A549 (cell line): ENCODE results near the gene BSDC1. TPM values are rescaled to one million over a fixed set of nuclear protein-coding genes. Genes with fewer than 3 reads are reported as not detected.

ENCODE experiments used
- ATAC-seq, 2 experiments: fragments of 200-7000 bp in 1 of 2; fragments of >200 bp in 1 of 2; cut with Nextera tagmentation in 1 of 2; cut with Tn5 transposase in 1 of 2; 3 replicates each; pipeline versions ENCODE4 v1.8.0 to v1.9.1; 2018 to 2020; ENCODE audit warnings: mild to moderate bottlenecking in 1 of 2, moderate library complexity in 1 of 2
- CTCF ChIA-PET: fragments of 300-600 bp; sonication (Branson Sonifier 250); formaldehyde crosslinking; extraction: SDS; loops from one replicate; lab custom pipeline; 2021; ENCODE audit warnings: antibody characterized with exemption, inconsistent platforms; lab: Yijun Ruan, JAX
- POLR2A ChIA-PET: fragments of 350-600 bp; formaldehyde crosslinking; extraction: SDS; loops from one replicate; lab custom pipeline; 2021; ENCODE audit warnings: antibody characterized with exemption, inconsistent platforms; lab: Yijun Ruan, JAX
- DNase-seq, 2 experiments: peaks; one replicate each; pipeline versions ENCODE4 v3.0.0 to v3.0.0-alpha.2; 2011 to 2016; ENCODE audit warnings: low read depth in 1 of 2, low spot score in 1 of 2
- FAIRE-seq: peaks from 2 replicates; lab custom pipeline; 2011; peaks lifted over from hg19 to GRCh38; lab: Jason Lieb, UNC
- H3K27ac ChIP-seq, 2 experiments: fragments of >200 bp; sonication (Bioruptor Twin); formaldehyde crosslinking; 3 replicates each; pipeline ENCODE4 v1.5.1; 2016 to 2017
- H3K4me1 ChIP-seq: fragments of >200 bp; sonication (Bioruptor Twin); formaldehyde crosslinking; 3 replicates; pipeline ENCODE4 v1.6.1; 2016
- H3K4me2 ChIP-seq: fragments of >200 bp; sonication (Bioruptor Twin); formaldehyde crosslinking; 3 replicates; pipeline ENCODE4 v1.6.1; 2016
- H3K4me3 ChIP-seq: fragments of >200 bp; sonication (Bioruptor Twin); formaldehyde crosslinking; 3 replicates; pipeline ENCODE4 v1.5.1; 2016
- H3K9me3 ChIP-seq: fragments of >200 bp; sonication (Bioruptor Twin); formaldehyde crosslinking; 3 replicates; pipeline ENCODE4 v1.6.1; 2016
- CBX2 ChIP-seq: fragments of 200-600 bp; sonication (generic); IDR thresholded peaks from 2 replicates; pipeline ENCODE4 v1.6.1; 2016; ENCODE audit warnings: low read depth, mild to moderate bottlenecking, borderline replicate concordance
- CEBPB ChIP-seq, 2 experiments: fragments of >200 bp in 1 of 2; sonication (Bioruptor Twin) in 1 of 2; formaldehyde crosslinking in 1 of 2; IDR thresholded peaks; 2 replicates each; pipeline ENCODE4 v1.6.1; 2012 to 2016
- ESRRA ChIP-seq: fragments of 150-350 bp; IDR thresholded peaks from 2 replicates; pipeline ENCODE4 v1.6.1; 2014; ENCODE audit warnings: mild to moderate bottlenecking, low read length, borderline replicate concordance
- FOXS1 ChIP-seq: fragments of 250-450 bp; sonication (Bioruptor Pico); IDR thresholded peaks from 2 replicates; pipeline ENCODE4 v1.5.0; 2020; ENCODE audit warnings: mild to moderate bottlenecking, moderate library complexity
- HDAC2 ChIP-seq: fragments of 200-600 bp; sonication (generic); IDR thresholded peaks from 2 replicates; pipeline ENCODE4 v1.6.1; 2016
- HEYL ChIP-seq: fragments of 250-450 bp; sonication (Bioruptor Pico); IDR thresholded peaks from 2 replicates; pipeline ENCODE4 v1.8.0; 2021; ENCODE audit warnings: mild to moderate bottlenecking, moderate library complexity
- HOXA7 ChIP-seq: fragments of 250-450 bp; sonication (Bioruptor Pico); IDR thresholded peaks from 2 replicates; pipeline ENCODE4 v1.5.0; 2020; ENCODE audit warnings: mild to moderate bottlenecking, moderate library complexity
- JUN ChIP-seq, 2 experiments: fragments of >200 bp; sonication (Bioruptor Twin); formaldehyde crosslinking; IDR thresholded peaks; 2 replicates in 1 of 2; 3 replicates in 1 of 2; pipeline ENCODE4 v1.6.1; 2016 to 2017
- JUNB ChIP-seq: fragments of >200 bp; sonication (Bioruptor Twin); formaldehyde crosslinking; IDR thresholded peaks from 2 replicates; pipeline ENCODE4 v1.6.1; 2016
- KDM1A ChIP-seq: fragments of 200-600 bp; sonication (generic); IDR thresholded peaks from 2 replicates; pipeline ENCODE4 v1.6.1; 2016; ENCODE audit warnings: low read depth, mild to moderate bottlenecking
- MYC ChIP-seq: IDR thresholded peaks from 2 replicates; pipeline ENCODE4 v1.6.1; 2012; ENCODE audit warnings: mild to moderate bottlenecking, inconsistent platforms, low read length, improper control_type of control experiment, borderline replicate concordance
- NFE2L2 ChIP-seq: fragments of 150-350 bp; conservative IDR thresholded peaks from 2 replicates; pipeline ENCODE4 v1.6.1; 2014; ENCODE audit warnings: low read length
- PHF8 ChIP-seq: fragments of 200-600 bp; sonication (generic); IDR thresholded peaks from 2 replicates; pipeline ENCODE4 v1.6.1; 2016; ENCODE audit warnings: low read depth, mild to moderate bottlenecking, antibody characterized with exemption, moderate library complexity, borderline replicate concordance
- POLR2A ChIP-seq: IDR thresholded peaks from 2 replicates; pipeline ENCODE4 v1.6.1; 2012; ENCODE audit warnings: mild to moderate bottlenecking, low read length
- RNF2 ChIP-seq: fragments of 200-600 bp; sonication (generic); IDR thresholded peaks from 2 replicates; pipeline ENCODE4 v1.6.1; 2016; ENCODE audit warnings: low read depth, mild to moderate bottlenecking, antibody characterized with exemption, moderate library complexity, borderline replicate concordance
- SMC3 ChIP-seq: fragments of >200 bp; sonication (Bioruptor Twin); formaldehyde crosslinking; IDR thresholded peaks from 3 replicates; pipeline ENCODE4 v1.6.1; 2018; ENCODE audit warnings: inconsistent platforms
- TFCP2L1 ChIP-seq: fragments of 250-450 bp; sonication (Bioruptor Pico); IDR thresholded peaks from 2 replicates; pipeline ENCODE4 v1.5.0; 2021; ENCODE audit warnings: mild to moderate bottlenecking
- TP53 ChIP-seq: fragments of 250-450 bp; sonication (Bioruptor Pico); IDR thresholded peaks from 2 replicates; pipeline ENCODE4 v1.5.0; 2021; ENCODE audit warnings: mild to moderate bottlenecking, moderate library complexity
- ZC3H11A ChIP-seq: fragments of 450-650 bp; IDR thresholded peaks from 2 replicates; pipeline ENCODE4 v1.6.1; 2014; ENCODE audit warnings: antibody characterized with exemption, mild to moderate bottlenecking
- ZSCAN20 ChIP-seq: fragments of 250-450 bp; sonication (Bioruptor Pico); IDR thresholded peaks from 2 replicates; pipeline ENCODE4 v1.8.0; 2022; ENCODE audit warnings: mild to moderate bottlenecking, moderate library complexity
- WGBS: methylation state at CpG from one replicate; pipeline ENCODE4 v1.1.6; 2017; ENCODE audit errors: missing lambda C conversion rate; 5-methylcytosine and 5-hydroxymethylcytosine counted together
- polyA plus RNA-seq, 4 experiments: library from polyadenylated mRNA; depleted of rRNA in 3 of 4; stranded (reverse); fragments of >200 nt; fragmentation: RNase III in 1 of 4; extraction: RNeasy Plus Mini Kit Qiagen cat#74134 plus additional on column Dnase treatment in 1 of 4; gene quantifications; 2 replicates in 3 of 4; 3 replicates in 1 of 4; pipeline ENCODE4 v1.2.3, GENCODE V29; 2011 to 2017
- TF ChIP-seq, protein P1 (sequence below): IDR thresholded peaks from 2 replicates; pipeline ENCODE4 v1.6.1; 2012
- TF ChIP-seq, protein P2 (sequence below): fragments of >200 bp; sonication (Bioruptor Twin); formaldehyde crosslinking; IDR thresholded peaks from 3 replicates; pipeline ENCODE4 v1.5.1; 2016
- TF ChIP-seq, protein P3 (sequence below): fragments of >200 bp; sonication (Bioruptor Twin); formaldehyde crosslinking; IDR thresholded peaks from 3 replicates; pipeline ENCODE4 v1.6.1; 2016
- TF ChIP-seq, protein P4 (sequence below): fragments of 150-350 bp; IDR thresholded peaks from 2 replicates; pipeline ENCODE4 v1.6.1; 2014; ENCODE audit warnings: low read depth, mild to moderate bottlenecking, low read length
- TF ChIP-seq, protein P5 (sequence below): IDR thresholded peaks from 2 replicates; pipeline ENCODE4 v1.6.1; 2012

Gene BSDC1
- polyA plus RNA-seq, 2 of the 4 experiments (the other 2 are of a cell fraction), result 19.9 to 22.7 TPM

DNA sequence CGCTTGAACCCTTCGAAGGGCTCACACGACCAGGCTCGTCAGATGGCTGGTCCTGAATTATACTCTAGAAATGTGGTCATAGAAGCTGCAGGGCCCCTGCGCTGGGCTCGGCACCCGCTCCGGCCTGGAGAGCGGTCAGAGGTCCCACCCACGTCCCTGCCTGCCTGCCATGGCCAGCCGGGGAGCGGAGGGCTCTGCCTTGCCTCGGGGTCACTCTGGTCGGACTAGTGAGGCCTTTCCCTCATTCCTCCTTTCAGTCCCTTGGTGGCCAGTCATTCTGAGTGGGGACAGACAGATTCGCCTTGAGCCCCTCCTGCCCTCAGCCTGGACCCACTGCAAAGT lies 57.7 kb downstream of the BSDC1 start:
- no peak for FAIRE-seq
- ATAC-seq, result no peak
- Histone ChIP-seq H3K4me3 (peak overlapping the region; percentile 100; the same call in 2 of the 3 replicates), H3K27ac (peak overlapping the region in 1 of 2 experiments; percentile 96; a peak in 2 of 6 replicates), H3K4me1 (peaks cover 33% of the 10 kb centered on the region), H3K9me3 (no peaks in the 10 kb centered on the region), H3K4me2 (peak overlapping the region; percentile 96)
- DNase-seq, result no peak
- ChIA-PET CTCF (interaction anchor here (1.1 to 1.7 kb wide), 6 partner anchors 12 to 127 kb away, joined by 3 to 5 read pairs (median 4); no protein-coding TSS in a partner anchor), POLR2A (interaction anchor here (0.6 to 2.1 kb wide), 17 partner anchors 9 to 222 kb away, joined by 3 to 20 read pairs (median 5); partner anchors contain the start of genes BSDC1, CCDC28B and HDAC1)
- WGBS, result 50% methylated on average over 1 of the region's 15 CpGs
- TF ChIP-seq TP53 (CRISPR knock-in tag) (no peak), FOXS1 (CRISPR knock-in tag) (no peak), NFE2L2 (no peak), ZSCAN20 (no peak), HDAC2 (no peak), HOXA7 (CRISPR knock-in tag) (no peak), ZC3H11A (no peak)
- TF ChIP-seq, protein P1, sequence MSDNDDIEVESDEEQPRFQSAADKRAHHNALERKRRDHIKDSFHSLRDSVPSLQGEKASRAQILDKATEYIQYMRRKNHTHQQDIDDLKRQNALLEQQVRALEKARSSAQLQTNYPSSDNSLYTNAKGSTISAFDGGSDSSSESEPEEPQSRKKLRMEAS, result no peak
- TF ChIP-seq, protein P2, sequence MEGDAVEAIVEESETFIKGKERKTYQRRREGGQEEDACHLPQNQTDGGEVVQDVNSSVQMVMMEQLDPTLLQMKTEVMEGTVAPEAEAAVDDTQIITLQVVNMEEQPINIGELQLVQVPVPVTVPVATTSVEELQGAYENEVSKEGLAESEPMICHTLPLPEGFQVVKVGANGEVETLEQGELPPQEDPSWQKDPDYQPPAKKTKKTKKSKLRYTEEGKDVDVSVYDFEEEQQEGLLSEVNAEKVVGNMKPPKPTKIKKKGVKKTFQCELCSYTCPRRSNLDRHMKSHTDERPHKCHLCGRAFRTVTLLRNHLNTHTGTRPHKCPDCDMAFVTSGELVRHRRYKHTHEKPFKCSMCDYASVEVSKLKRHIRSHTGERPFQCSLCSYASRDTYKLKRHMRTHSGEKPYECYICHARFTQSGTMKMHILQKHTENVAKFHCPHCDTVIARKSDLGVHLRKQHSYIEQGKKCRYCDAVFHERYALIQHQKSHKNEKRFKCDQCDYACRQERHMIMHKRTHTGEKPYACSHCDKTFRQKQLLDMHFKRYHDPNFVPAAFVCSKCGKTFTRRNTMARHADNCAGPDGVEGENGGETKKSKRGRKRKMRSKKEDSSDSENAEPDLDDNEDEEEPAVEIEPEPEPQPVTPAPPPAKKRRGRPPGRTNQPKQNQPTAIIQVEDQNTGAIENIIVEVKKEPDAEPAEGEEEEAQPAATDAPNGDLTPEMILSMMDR, result no peak

DNA sequence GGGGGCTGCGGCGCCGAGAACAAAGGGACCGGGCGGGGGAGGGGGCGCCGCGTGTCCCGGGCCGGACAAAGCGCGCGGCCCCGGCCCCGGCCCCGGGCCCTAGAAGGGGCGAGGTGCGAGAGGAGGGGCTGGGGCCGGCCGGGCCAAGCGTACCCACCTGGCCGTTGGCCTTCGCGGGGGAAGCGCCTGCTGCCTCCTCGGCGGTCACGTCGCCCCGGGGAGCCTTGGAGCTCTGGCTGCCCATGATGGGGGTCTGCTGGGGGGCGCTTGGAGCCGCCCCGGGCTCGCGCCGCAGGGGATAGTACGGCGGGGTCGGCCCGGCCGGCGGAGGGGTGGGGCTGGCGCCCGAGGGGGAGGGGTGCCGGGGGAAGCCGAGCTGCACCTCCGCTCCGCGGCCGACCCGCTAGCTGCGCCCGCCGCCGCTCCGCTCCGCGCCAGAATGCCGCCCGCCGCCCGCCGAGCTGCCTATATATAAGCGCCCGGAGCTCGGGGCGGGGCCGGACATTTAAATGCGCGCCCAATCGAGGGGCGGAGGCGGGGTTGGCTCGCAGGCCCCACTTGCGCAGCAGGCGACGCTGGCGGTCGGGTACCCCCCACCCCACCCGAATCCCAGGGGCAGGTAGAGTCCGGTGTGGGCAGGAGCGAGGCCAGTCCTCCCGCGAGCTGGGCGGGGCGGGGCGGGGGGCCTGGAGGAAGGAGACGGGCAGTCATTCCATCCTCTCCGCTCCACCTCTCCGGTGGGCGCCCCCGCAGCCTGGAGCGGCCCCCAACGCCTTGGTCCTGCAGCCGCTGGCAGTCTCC lies 58.3 kb downstream of the BSDC1 start, which contains the start of gene MARCKSL1:
Gene MARCKSL1, minus strand, starts transcription at position 444 of the 801 bp plus-strand sequence. Its CDS starts 200 bp downstream, at position 244.
- FAIRE-seq (no peak), ATAC-seq (peak; percentile 62 to 73), DNase-seq (peak; percentile 43 to 54)
- H3K4me3 ChIP-seq, result peak within 1 kb of the TSS; percentile 100
- no peaks in the 10 kb centered on the region for H3K9me3 ChIP-seq
- no CpG with 5 or more reads among the region's 95 CpGs for WGBS
- TF ChIP-seq, protein P3, sequence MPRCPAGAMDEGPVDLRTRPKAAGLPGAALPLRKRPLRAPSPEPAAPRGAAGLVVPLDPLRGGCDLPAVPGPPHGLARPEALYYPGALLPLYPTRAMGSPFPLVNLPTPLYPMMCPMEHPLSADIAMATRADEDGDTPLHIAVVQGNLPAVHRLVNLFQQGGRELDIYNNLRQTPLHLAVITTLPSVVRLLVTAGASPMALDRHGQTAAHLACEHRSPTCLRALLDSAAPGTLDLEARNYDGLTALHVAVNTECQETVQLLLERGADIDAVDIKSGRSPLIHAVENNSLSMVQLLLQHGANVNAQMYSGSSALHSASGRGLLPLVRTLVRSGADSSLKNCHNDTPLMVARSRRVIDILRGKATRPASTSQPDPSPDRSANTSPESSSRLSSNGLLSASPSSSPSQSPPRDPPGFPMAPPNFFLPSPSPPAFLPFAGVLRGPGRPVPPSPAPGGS, result peak; percentile 96
- TF ChIP-seq PHF8 (peak; percentile 64), JUN (IDR thresholded peaks at IDR 0.05) (peak; percentile 72 to 92; a peak in 4 of 5 replicates), CBX2 (no peak), POLR2A (peak; percentile 90)
- TF ChIP-seq, protein P4, sequence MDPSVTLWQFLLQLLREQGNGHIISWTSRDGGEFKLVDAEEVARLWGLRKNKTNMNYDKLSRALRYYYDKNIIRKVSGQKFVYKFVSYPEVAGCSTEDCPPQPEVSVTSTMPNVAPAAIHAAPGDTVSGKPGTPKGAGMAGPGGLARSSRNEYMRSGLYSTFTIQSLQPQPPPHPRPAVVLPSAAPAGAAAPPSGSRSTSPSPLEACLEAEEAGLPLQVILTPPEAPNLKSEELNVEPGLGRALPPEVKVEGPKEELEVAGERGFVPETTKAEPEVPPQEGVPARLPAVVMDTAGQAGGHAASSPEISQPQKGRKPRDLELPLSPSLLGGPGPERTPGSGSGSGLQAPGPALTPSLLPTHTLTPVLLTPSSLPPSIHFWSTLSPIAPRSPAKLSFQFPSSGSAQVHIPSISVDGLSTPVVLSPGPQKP, result no peak
- ChIA-PET CTCF (interaction anchor here (0.6 to 1.7 kb wide), 13 partner anchors 12 to 250 kb away, joined by 3 to 5 read pairs (median 3); no protein-coding TSS in a partner anchor), POLR2A (interaction anchor here (0.6 to 2.1 kb wide), 20 partner anchors 9 to 258 kb away, joined by 3 to 20 read pairs (median 4); partner anchors contain the start of genes BSDC1, CCDC28B and HDAC1)
- peak within 1 kb of the TSS; percentile 96 for H3K4me2 ChIP-seq
- H3K27ac ChIP-seq, result peak within 1 kb of the TSS; percentile 96 to 98
- peaks cover 33% of the 10 kb centered on the region for H3K4me1 ChIP-seq

DNA sequence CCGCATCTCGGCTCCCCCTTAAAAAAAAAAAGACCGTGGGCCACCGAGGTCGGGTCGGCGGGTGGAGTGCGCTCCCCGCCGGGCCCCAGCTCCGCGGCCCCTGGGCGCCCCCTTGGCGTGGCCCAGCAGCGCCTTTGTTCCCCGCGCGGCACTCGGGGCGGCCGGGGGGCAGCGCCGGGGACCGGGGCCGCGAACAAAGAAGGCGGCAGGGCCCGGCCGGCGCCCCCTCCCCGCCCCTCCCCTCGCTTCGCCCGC lies 58.8 kb downstream of the BSDC1 start:
- FAIRE-seq (no peak), DNase-seq (no peak), ATAC-seq (peak in 1 of 2 experiments; percentile 8; a peak in 3 of 6 replicates)
- ChIA-PET POLR2A (interaction anchor here (0.6 to 2.1 kb wide), 11 partner anchors 10 to 258 kb away, joined by 3 to 20 read pairs (median 7); partner anchors contain the start of genes BSDC1 and HDAC1), CTCF (interaction anchor here (0.6 to 1.7 kb wide), 11 partner anchors 11 to 251 kb away, joined by 3 to 5 read pairs (median 3); no protein-coding TSS in a partner anchor)
- H3K27ac ChIP-seq, result peak overlapping the region; percentile 96 to 98
- peaks cover 33% of the 10 kb centered on the region for H3K4me1 ChIP-seq
- peak overlapping the region; percentile 100 for H3K4me3 ChIP-seq
- no CpG with 5 or more reads among the region's 34 CpGs for WGBS
- no peaks in the 10 kb centered on the region for H3K9me3 ChIP-seq
- H3K4me2 ChIP-seq, result peak overlapping the region; percentile 96
- TF ChIP-seq ZSCAN20 (no peak), HEYL (no peak), ESRRA (no peak), CEBPB (IDR thresholded peaks at IDR 0.05) (no peak), JUNB (no peak), SMC3 (no peak), FOXS1 (CRISPR knock-in tag) (no peak), KDM1A (no peak), MYC (no peak), RNF2 (no peak), TFCP2L1 (CRISPR knock-in tag) (no peak)
- TF ChIP-seq, protein P2, result no peak
- TF ChIP-seq, protein P5, sequence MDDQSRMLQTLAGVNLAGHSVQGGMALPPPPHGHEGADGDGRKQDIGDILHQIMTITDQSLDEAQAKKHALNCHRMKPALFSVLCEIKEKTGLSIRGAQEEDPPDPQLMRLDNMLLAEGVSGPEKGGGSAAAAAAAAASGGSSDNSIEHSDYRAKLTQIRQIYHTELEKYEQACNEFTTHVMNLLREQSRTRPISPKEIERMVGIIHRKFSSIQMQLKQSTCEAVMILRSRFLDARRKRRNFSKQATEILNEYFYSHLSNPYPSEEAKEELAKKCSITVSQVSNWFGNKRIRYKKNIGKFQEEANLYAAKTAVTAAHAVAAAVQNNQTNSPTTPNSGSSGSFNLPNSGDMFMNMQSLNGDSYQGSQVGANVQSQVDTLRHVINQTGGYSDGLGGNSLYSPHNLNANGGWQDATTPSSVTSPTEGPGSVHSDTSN, result no peak
